HG03175 (cell line): ENCODE measurements around the gene CCKAR.

Source experiments
- ATAC-seq: cut with Tn5 transposase; IDR thresholded peaks from one replicate; pipeline ENCODE4 v1.9.1; 2021; ENCODE audit warnings: mild to moderate bottlenecking, moderate library complexity; ENCODE audit not compliant: unreplicated experiment

Gene CCKAR

GRCh38 chr4:26462874-26463273 lies 27.4 kb downstream of the CCKAR start:
- no peak for ATAC-seq

- no peak for ATAC-seq
These were observed 30.3 kb downstream of the CCKAR start for GRCh38 chr4:26459756-26460530.

- peak; percentile 74 for ATAC-seq
These were observed 31.1 kb downstream of the CCKAR start for GRCh38 chr4:26459054-26459755.

GRCh38 chr4:26458157-26458561 lies 32.1 kb downstream of the CCKAR start:
- no peak for ATAC-seq

GRCh38 chr4:26457412-26457811 lies 32.9 kb downstream of the CCKAR start:
- no peak for ATAC-seq

GRCh38 chr4:26455571-26455970 lies 34.7 kb downstream of the CCKAR start:
- no peak for ATAC-seq

- ATAC-seq: no peak
These were observed 35.3 kb downstream of the CCKAR start for GRCh38 chr4:26454961-26455360.

- no peak for ATAC-seq
These were observed 37.4 kb downstream of the CCKAR start for GRCh38 chr4:26452565-26453531.

GRCh38 chr4:26451597-26451996 lies 38.7 kb downstream of the CCKAR start:
- ATAC-seq: no peak

- no peak for ATAC-seq
These were observed 39.9 kb downstream of the CCKAR start for GRCh38 chr4:26450418-26450817.

- ATAC-seq: no peak
These were observed 42.9 kb downstream of the CCKAR start for GRCh38 chr4:26447378-26447777.

- no peak for ATAC-seq
These were observed 48.5 kb downstream of the CCKAR start for GRCh38 chr4:26441771-26442170.

GRCh38 chr4:26441102-26441501 lies 49.2 kb downstream of the CCKAR start:
- ATAC-seq: no peak

GRCh38 chr4:26434030-26434639 lies 56.1 kb downstream of the CCKAR start:
- no peak for ATAC-seq

GRCh38 chr4:26433556-26433955 lies 56.7 kb downstream of the CCKAR start:
- ATAC-seq: no peak

GRCh38 chr4:26432419-26432818 lies 57.9 kb downstream of the CCKAR start:
- ATAC-seq: no peak

- no peak for ATAC-seq
These were observed 58.7 kb downstream of the CCKAR start for GRCh38 chr4:26431461-26432180.
